Nephron (organoid): ENCODE results near the gene HCN2.
A peak's percentile ranks its signal among the peaks of the same experiment; 100 is the strongest.

Experiments
- H3K27ac Mint-ChIP-seq, 3 experiments: 2 replicates each; pipeline ENCODE4 v1.8.0; 2020; ENCODE audit warnings: mixed read lengths in 3 of 3, mild to moderate bottlenecking in 2 of 3, moderate library complexity in 1 of 3
- H3K27me3 Mint-ChIP-seq: 2 replicates; pipeline ENCODE4 v1.8.0; 2021; ENCODE audit warnings: low read depth, mild to moderate bottlenecking, moderate library complexity, mixed read lengths
- H3K36me3 Mint-ChIP-seq: 2 replicates; pipeline ENCODE4 v1.8.0; 2020; ENCODE audit warnings: low read depth, mixed read lengths
- H3K4me1 Mint-ChIP-seq: 2 replicates; pipeline ENCODE4 v1.8.0; 2020; ENCODE audit warnings: mixed read lengths
- H3K4me3 Mint-ChIP-seq, 3 experiments: 2 replicates each; pipeline ENCODE4 v1.8.0; 2020; ENCODE audit warnings: mild to moderate bottlenecking in 3 of 3, mixed read lengths in 3 of 3, moderate library complexity in 2 of 3
- H3K9me3 Mint-ChIP-seq: 2 replicates; pipeline ENCODE4 v1.8.0; 2020; ENCODE audit warnings: mixed read lengths
- TF ChIP-seq, protein P1 (sequence below), 3 experiments: fragments of 200-600 bp; sonication (generic); IDR thresholded peaks; one replicate each; pipeline ENCODE4 v1.5.0; 2021; ENCODE audit warnings: antibody characterized with exemption in 3 of 3; ENCODE audit not compliant: unreplicated experiment in 3 of 3

HCN2 gene

DNA sequence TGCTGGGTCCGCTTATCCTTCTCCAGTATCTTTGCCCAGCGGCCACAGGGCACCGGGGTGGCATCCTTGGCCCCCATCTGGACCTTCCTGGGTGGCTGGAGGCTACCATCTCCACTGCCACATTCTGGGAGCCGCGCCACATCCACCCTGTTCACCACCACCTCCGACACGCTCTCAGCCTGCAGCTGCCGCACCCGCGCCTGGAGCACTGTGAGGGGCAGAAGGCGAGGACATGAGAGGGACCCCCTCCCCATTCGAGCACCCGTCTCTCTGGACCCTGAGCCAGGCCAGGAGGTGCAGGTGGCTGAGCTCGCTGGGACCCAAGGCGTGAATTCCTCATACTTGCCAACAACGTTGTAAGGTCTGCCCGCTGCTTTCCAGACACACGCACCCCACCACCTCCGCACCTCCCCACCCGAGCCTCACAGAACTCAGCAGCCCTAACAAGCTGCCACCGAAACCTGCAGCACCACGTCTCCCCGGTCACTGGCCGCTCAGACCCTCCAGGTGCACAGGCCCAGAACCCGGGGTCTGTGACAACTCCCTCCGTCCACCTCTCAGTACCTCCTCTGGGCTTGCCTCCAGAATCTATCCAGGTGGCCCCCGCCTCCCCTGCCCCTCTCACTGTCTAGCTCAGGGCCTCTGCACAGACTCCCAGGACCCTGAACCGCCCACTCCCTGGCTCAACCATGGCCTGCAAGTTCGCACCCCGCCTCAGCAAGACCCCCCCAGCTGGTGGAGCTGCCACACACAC is 40.5 kb downstream of the HCN2 start:
- TF ChIP-seq, protein P1, sequence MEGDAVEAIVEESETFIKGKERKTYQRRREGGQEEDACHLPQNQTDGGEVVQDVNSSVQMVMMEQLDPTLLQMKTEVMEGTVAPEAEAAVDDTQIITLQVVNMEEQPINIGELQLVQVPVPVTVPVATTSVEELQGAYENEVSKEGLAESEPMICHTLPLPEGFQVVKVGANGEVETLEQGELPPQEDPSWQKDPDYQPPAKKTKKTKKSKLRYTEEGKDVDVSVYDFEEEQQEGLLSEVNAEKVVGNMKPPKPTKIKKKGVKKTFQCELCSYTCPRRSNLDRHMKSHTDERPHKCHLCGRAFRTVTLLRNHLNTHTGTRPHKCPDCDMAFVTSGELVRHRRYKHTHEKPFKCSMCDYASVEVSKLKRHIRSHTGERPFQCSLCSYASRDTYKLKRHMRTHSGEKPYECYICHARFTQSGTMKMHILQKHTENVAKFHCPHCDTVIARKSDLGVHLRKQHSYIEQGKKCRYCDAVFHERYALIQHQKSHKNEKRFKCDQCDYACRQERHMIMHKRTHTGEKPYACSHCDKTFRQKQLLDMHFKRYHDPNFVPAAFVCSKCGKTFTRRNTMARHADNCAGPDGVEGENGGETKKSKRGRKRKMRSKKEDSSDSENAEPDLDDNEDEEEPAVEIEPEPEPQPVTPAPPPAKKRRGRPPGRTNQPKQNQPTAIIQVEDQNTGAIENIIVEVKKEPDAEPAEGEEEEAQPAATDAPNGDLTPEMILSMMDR (IDR thresholded peaks at IDR 0.05; ENCODE audit: unreplicated experiment in 3 of 3), result no peak
- peaks cover 11% of the 10 kb centered on the region for H3K4me1 Mint-ChIP-seq
- peak overlapping the region in 2 of 3 experiments; percentile 57 to 58 for H3K4me3 Mint-ChIP-seq
- H3K36me3 Mint-ChIP-seq, result peaks cover 26% of the 10 kb centered on the region
- H3K9me3 Mint-ChIP-seq, result no peaks in the 10 kb centered on the region
- no peak overlapping the region for H3K27ac Mint-ChIP-seq
- peaks cover 3% of the 10 kb centered on the region for H3K27me3 Mint-ChIP-seq

DNA sequence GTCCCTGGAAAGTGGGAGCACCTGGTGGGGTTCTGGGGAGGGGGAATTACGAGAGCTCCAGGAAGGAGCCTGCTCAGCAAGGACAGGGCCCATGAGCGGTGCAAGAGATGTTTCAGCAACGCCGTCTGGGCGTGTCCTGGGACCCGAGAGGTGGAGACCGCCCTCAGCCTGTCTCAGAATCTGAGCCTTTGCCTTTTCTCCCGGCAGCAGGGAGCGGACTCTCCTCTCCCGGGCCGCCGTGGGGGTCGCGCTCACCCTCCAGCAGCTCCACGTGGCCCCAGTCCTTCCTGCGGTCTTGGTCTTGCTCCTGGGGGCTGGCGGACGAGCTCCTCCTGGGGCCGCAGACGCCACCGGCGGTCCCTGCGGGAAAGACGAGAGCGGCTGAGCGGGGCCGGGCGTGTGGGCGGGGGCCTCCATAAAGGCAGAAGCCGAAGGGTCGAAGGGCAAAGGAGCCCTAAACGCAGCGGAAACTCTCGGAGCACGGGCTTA is 42.9 kb downstream of the HCN2 start:
- peak overlapping the region in 2 of 3 experiments; percentile 68 to 89 for H3K27ac Mint-ChIP-seq
- TF ChIP-seq, protein P1 (IDR thresholded peaks at IDR 0.05; ENCODE audit: unreplicated experiment in 3 of 3), result no peak
- H3K4me3 Mint-ChIP-seq, result peak overlapping the region; percentile 94 to 98 (median 96)
- H3K27me3 Mint-ChIP-seq, result peaks cover 7% of the 10 kb centered on the region
- peaks cover 11% of the 10 kb centered on the region for H3K4me1 Mint-ChIP-seq
- H3K9me3 Mint-ChIP-seq, result no peaks in the 10 kb centered on the region
- H3K36me3 Mint-ChIP-seq, result peaks cover 17% of the 10 kb centered on the region

GRCh38 chr19:633068-633785 is 43.5 kb downstream of the HCN2 start, which contains the start of gene POLRMT:
TSS of gene POLRMT (minus strand) at chr19:633537. CDS start at chr19:633512, 25 bp downstream.
- peak within 1 kb of the TSS; percentile 94 to 98 (median 96) for H3K4me3 Mint-ChIP-seq
- H3K27ac Mint-ChIP-seq, result peak within 1 kb of the TSS; percentile 72 to 89 (median 86)
- TF ChIP-seq, protein P1 (IDR thresholded peaks at IDR 0.05; ENCODE audit: unreplicated experiment in 3 of 3), result peak in 1 of 3 experiments; percentile 34
- peaks cover 13% of the 10 kb centered on the region for H3K27me3 Mint-ChIP-seq
- no peaks in the 10 kb centered on the region for H3K9me3 Mint-ChIP-seq
- H3K4me1 Mint-ChIP-seq, result peaks cover 11% of the 10 kb centered on the region
- H3K36me3 Mint-ChIP-seq, result peaks cover 15% of the 10 kb centered on the region

GRCh38 chr19:633786-634639 is 44.3 kb downstream of the HCN2 start:
- peak overlapping the region; percentile 94 to 98 (median 96) for H3K4me3 Mint-ChIP-seq
- H3K36me3 Mint-ChIP-seq, result peaks cover 8% of the 10 kb centered on the region
- peaks cover 14% of the 10 kb centered on the region for H3K27me3 Mint-ChIP-seq
- H3K27ac Mint-ChIP-seq, result peak overlapping the region; percentile 72 to 86 (median 76)
- peaks cover 8% of the 10 kb centered on the region for H3K4me1 Mint-ChIP-seq
- TF ChIP-seq, protein P1 (IDR thresholded peaks at IDR 0.05; ENCODE audit: unreplicated experiment in 3 of 3), result no peak
- H3K9me3 Mint-ChIP-seq, result no peaks in the 10 kb centered on the region

DNA sequence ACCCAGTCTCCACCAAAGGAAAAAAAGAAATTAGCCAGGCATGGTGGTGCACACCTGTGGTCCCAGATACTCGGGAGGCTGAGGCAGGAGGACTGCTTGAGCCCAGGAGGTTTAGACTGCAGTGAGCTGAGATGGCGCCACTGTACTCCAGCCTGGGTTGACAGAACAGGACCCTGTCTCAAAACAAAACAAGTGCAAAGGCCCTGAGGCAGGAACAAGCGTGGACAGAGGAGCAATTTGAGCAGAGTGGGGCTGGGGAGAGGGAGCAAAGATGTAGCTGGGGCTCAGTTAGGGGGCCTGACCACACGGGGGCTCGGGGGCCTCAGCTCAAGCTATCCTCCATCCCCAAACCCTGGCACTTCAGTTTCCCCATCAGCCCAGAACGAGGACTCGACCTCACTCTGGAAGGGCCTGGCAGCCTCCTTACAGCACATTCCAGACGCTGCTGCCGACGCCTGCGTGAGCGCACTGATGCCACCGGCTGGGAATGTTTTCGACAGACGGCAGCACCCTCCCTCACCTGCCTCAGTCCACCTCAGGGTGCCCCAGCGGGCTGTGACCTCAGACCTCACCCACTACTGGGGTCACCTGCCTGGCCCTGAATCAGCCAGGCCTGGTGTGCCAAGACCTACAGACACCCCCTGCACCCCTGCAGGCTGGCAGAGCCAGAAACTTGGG is 45.4 kb downstream of the HCN2 start:
- H3K27me3 Mint-ChIP-seq, result peaks cover 18% of the 10 kb centered on the region
- peaks cover 4% of the 10 kb centered on the region for H3K36me3 Mint-ChIP-seq
- no peak overlapping the region for H3K27ac Mint-ChIP-seq
- peak overlapping the region; percentile 56 to 96 (median 58) for H3K4me3 Mint-ChIP-seq
- TF ChIP-seq, protein P1 (IDR thresholded peaks at IDR 0.05; ENCODE audit: unreplicated experiment in 3 of 3), result no peak
- H3K4me1 Mint-ChIP-seq, result peaks cover 5% of the 10 kb centered on the region
- no peaks in the 10 kb centered on the region for H3K9me3 Mint-ChIP-seq
